NCI-H748 (cell line): ENCODE data around the gene PLA2G4E.

ENCODE experiments used
- DNase-seq: peaks from one replicate; lab custom pipeline; 2025; ENCODE audit not compliant: unreplicated experiment; lab: John Stamatoyannopoulos, UW

PLA2G4E gene

GRCh38 chr15:42056934-42057798 is 36.3 kb upstream of the PLA2G4E start:
- DNase-seq: peak; percentile 81

GRCh38 chr15:42053914-42054313 is 33.1 kb upstream of the PLA2G4E start:
- no peak for DNase-seq

GRCh38 chr15:42053010-42053409 is 32.2 kb upstream of the PLA2G4E start:
- no peak for DNase-seq

GRCh38 chr15:42050484-42051255 is 29.8 kb upstream of the PLA2G4E start:
- DNase-seq: no peak

GRCh38 chr15:42048821-42049200 is 28.0 kb upstream of the PLA2G4E start:
- no peak for DNase-seq

- no peak for DNase-seq
Measured at GRCh38 chr15:42048080-42048820, 27.4 kb upstream of the PLA2G4E start.

GRCh38 chr15:42046597-42046996 is 25.8 kb upstream of the PLA2G4E start:
- DNase-seq: no peak

- DNase-seq: no peak
Measured at GRCh38 chr15:42045211-42045615, 24.4 kb upstream of the PLA2G4E start.

GRCh38 chr15:42042602-42043400 is 22.0 kb upstream of the PLA2G4E start:
- DNase-seq: no peak

GRCh38 chr15:42038401-42038800 is 17.6 kb upstream of the PLA2G4E start:
- DNase-seq: no peak

GRCh38 chr15:42037656-42038055 is 16.8 kb upstream of the PLA2G4E start:
- DNase-seq: peak; percentile 91

- DNase-seq: no peak
Measured at GRCh38 chr15:42036966-42037365, 16.1 kb upstream of the PLA2G4E start.

GRCh38 chr15:42036112-42036905 is 15.5 kb upstream of the PLA2G4E start:
- DNase-seq: no peak

- DNase-seq: no peak
Measured at GRCh38 chr15:42035435-42035761, 14.6 kb upstream of the PLA2G4E start.

GRCh38 chr15:42034628-42035434 is 14.0 kb upstream of the PLA2G4E start:
- no peak for DNase-seq

- no peak for DNase-seq
Measured at GRCh38 chr15:42033214-42033873, 12.5 kb upstream of the PLA2G4E start.

- no peak for DNase-seq
Measured at GRCh38 chr15:42032376-42033213, 11.8 kb upstream of the PLA2G4E start.
